ENCODE measurements around the gene PLEK.

The PLEK gene

GRCh38 chr2:68317971-68318913, 46.8 kb upstream of the PLEK start (continued):
- TF ChIP-seq HIC1 (tag by site-specific recombination; IDR thresholded peaks at IDR 0.05) = no peak
- TF ChIP-seq GLI2 (tag by site-specific recombination; IDR thresholded peaks at IDR 0.05; ENCODE audit: borderline replicate concordance, low read depth) = no peak
- TF ChIP-seq SP3 (tag by site-specific recombination; IDR thresholded peaks at IDR 0.05) = no peak
- no peak for TF ChIP-seq ZNF2 (tag by site-specific recombination; IDR thresholded peaks at IDR 0.05)
- TF ChIP-seq ZBTB17 (tag by site-specific recombination; IDR thresholded peaks at IDR 0.05) = no peak
- no peak for TF ChIP-seq BCL11A (tag by site-specific recombination; IDR thresholded peaks at IDR 0.05; ENCODE audit: low read depth)
- TF ChIP-seq ZNF747 (tag by site-specific recombination; IDR thresholded peaks at IDR 0.05) = no peak

- POLR2A ChIA-PET = no interaction called here
- CTCF ChIA-PET = interaction anchor here (1.3 kb wide), 1 partner anchor 33 kb away, joined by 3 read pairs; no protein-coding TSS in a partner anchor
- peak overlapping the region; percentile 65 for H3K4me3 ChIP-seq (ENCODE audit: low read depth, low read length)
- peaks cover 4 to 26% of the 10 kb centered on the region in 2 experiments for H3K36me3 ChIP-seq (ENCODE audit: control insufficient read depth in 2 of 2, insufficient read depth in 1 of 2, low read length in 2 of 2)
- H3K27ac ChIP-seq (ENCODE audit: extremely low read depth, low read depth, low read length) = peak overlapping the region; percentile 49; the same call in 1 of the 2 replicates
- H3K9me3 ChIP-seq (ENCODE audit: control insufficient read depth, insufficient read depth, low read depth, low read length) = no peaks in the 10 kb centered on the region
- TF ChIP-seq ZNF701 (tag by site-specific recombination; IDR thresholded peaks at IDR 0.05) (no peak), PRDM10 (tag by site-specific recombination; IDR thresholded peaks at IDR 0.05) (peak; percentile 75), ZNF645 (tag by site-specific recombination; IDR thresholded peaks at IDR 0.05) (no peak), ZNF174 (tag by site-specific recombination; IDR thresholded peaks at IDR 0.05) (no peak), REST (tag by site-specific recombination; IDR thresholded peaks at IDR 0.05) (0 out of 2 replicates have a peak, but pooled peaks have one; percentile 27), ZNF112 (tag by site-specific recombination; IDR thresholded peaks at IDR 0.05) (no peak), INSM2 (tag by site-specific recombination; IDR thresholded peaks at IDR 0.05) (no peak), ZNF658 (tag by site-specific recombination; IDR thresholded peaks at IDR 0.05) (no peak), ZNF335 (tag by site-specific recombination; conservative IDR thresholded peaks at IDR 0.05) (peak; percentile 69), ZNF248 (tag by site-specific recombination; IDR thresholded peaks at IDR 0.05) (no peak)
- H3K4me1 ChIP-seq (ENCODE audit: control insufficient read depth, insufficient read depth, low read length) = no peaks in the 10 kb centered on the region
Measured at GRCh38 chr2:68318914-68319397, 46.1 kb upstream of the PLEK start.

Measured in HEK293 (cell line).